Thyroid gland (tissue), 4 donors: ENCODE data around the gene PDE11A. TPM values are rescaled to one million over a fixed set of nuclear protein-coding genes. Genes with fewer than 3 reads are reported as not detected.

Experiments
- DNase-seq, 2 donors: peaks; one replicate each; pipeline ENCODE4 v3.0.0-alpha.2; 2019
- H3K27ac ChIP-seq, 3 donors: fragments of 200-600 bp; sonication (generic); 1 replicate in 2 of 3; 2 replicates in 1 of 3; pipeline ENCODE4 v1.5.1; 2016 to 2019; ENCODE audit warnings: mild to moderate bottlenecking in 1 of 3, moderate library complexity in 1 of 3
- H3K27me3 ChIP-seq: fragments of 200-600 bp; sonication (generic); one replicate; pipeline ENCODE4 v1.5.1; 2019
- H3K36me3 ChIP-seq, 2 donors: fragments of 200-600 bp; sonication (generic); one replicate each; pipeline ENCODE4 v1.5.1; 2016 to 2019
- H3K4me1 ChIP-seq, 2 donors: fragments of 200-600 bp; sonication (generic); one replicate each; pipeline ENCODE4 v1.5.1; 2017 to 2019
- H3K4me3 ChIP-seq, 3 donors: fragments of 200-600 bp; sonication (generic); replicated peaks in 1 of 3; 1 replicate in 2 of 3; 2 replicates in 1 of 3; pipeline ENCODE4 v1.5.1; 2016; ENCODE audit warnings: mild to moderate bottlenecking in 1 of 3
- H3K9me3 ChIP-seq: fragments of 200-600 bp; sonication (generic); one replicate; pipeline ENCODE4 v1.5.1; 2017
- POLR2A ChIP-seq, 2 donors: fragments of 450-650 bp; IDR thresholded peaks; one replicate each; pipeline ENCODE4 v1.6.1; 2017; ENCODE audit warnings: antibody characterized with exemption in 2 of 2, mild to moderate bottlenecking in 2 of 2, moderate library complexity in 1 of 2
- WGBS, 2 donors: methylation state at CpG; one replicate each; pipeline ENCODE4 v1.1.5; 2017; 5-methylcytosine and 5-hydroxymethylcytosine counted together
- intact Hi-C: fragments of 100-400 bp; cut with DNase I; formaldehyde crosslinking; loops from one replicate; pipeline ENCODE4 v1.15.1; 2023
- small RNA-seq: library from RNA; depleted of rRNA; stranded (forward); fragments of <200 nt; gene quantifications from one replicate; pipeline ENCODE3, GENCODE V24; 2016
- total RNA-seq, 4 donors: library from RNA; depleted of rRNA; stranded (reverse); fragments of >200 nt; gene quantifications; one replicate each; pipeline ENCODE4 v1.2.3, GENCODE V29; 2016
- TF ChIP-seq, protein P1 (sequence below), 6 experiments: fragments of 200-600 bp in 3 of 6; fragments of 450-650 bp in 3 of 6; sonication (generic) in 3 of 6; IDR thresholded peaks; one replicate each; pipeline ENCODE4 v1.5.1; 2016 to 2019; ENCODE audit warnings: antibody characterized with exemption in 6 of 6, mild to moderate bottlenecking in 2 of 6, inconsistent platforms in 1 of 6, moderate library complexity in 1 of 6

PDE11A gene
- total RNA-seq, 4 donors from 2014 or later, result 2.2 to 4.0 (median 3.0) TPM

DNA sequence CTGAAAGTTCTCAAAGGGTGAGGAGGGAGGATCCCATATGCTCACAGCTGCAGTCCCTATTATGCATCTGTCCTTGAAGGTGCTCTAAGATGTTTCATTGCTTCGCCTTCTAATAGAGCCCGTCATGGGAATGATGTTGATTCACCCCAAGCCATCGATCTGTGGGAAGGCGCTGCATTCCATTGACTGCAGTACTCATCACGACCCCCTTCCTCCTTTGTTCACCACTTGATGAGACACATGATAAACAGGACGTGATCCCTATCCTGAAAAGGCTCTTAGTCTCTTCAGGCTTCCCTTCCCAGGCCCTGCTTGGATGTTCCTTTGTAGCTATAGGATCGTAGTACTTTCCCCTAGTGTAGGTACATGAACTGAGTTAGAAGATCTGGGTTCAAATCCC lies 498.2 kb downstream of the PDE11A start:
- WGBS, 2 donors, result 89% methylated on average over 7 of the region's 7 CpGs

More for the DNA sequence above, 498.2 kb downstream of the PDE11A start:
- H3K4me3 ChIP-seq, result no peak overlapping the region
- no peak for DNase-seq
- H3K27ac ChIP-seq, result no peak overlapping the region
- H3K27me3 ChIP-seq, result no peaks in the 10 kb centered on the region
- no peaks in the 10 kb centered on the region for H3K9me3 ChIP-seq
- intact Hi-C loops, result no loop called here
- no peaks in the 10 kb centered on the region for H3K36me3 ChIP-seq
- peaks cover 0 to 10% of the 10 kb centered on the region in 2 donors for H3K4me1 ChIP-seq
- no peak for TF ChIP-seq POLR2A (IDR thresholded peaks at IDR 0.05)
- TF ChIP-seq, protein P1, sequence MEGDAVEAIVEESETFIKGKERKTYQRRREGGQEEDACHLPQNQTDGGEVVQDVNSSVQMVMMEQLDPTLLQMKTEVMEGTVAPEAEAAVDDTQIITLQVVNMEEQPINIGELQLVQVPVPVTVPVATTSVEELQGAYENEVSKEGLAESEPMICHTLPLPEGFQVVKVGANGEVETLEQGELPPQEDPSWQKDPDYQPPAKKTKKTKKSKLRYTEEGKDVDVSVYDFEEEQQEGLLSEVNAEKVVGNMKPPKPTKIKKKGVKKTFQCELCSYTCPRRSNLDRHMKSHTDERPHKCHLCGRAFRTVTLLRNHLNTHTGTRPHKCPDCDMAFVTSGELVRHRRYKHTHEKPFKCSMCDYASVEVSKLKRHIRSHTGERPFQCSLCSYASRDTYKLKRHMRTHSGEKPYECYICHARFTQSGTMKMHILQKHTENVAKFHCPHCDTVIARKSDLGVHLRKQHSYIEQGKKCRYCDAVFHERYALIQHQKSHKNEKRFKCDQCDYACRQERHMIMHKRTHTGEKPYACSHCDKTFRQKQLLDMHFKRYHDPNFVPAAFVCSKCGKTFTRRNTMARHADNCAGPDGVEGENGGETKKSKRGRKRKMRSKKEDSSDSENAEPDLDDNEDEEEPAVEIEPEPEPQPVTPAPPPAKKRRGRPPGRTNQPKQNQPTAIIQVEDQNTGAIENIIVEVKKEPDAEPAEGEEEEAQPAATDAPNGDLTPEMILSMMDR (IDR thresholded peaks at IDR 0.05), result no peak

Small RNA genes lying within 50 kb of the gene (small RNA-seq; reads per million reads assigned to genes)
- gene AC011998.1 (not detected), gene RNU6-629P (not detected)

Other genes starting within 250 kb of the PDE11A start
- 10 to 100 TPM; 18.0 to 25.3 (median 22.5) TPM for gene RBM45, start 39.7 kb upstream of the PDE11A start, total RNA-seq
- gene OSBPL6, start 121.7 kb upstream of the PDE11A start, total RNA-seq, result 1 to 10 TPM; 2.1 to 5.3 (median 3.2) TPM